Right lobe of liver (tissue), 4 donors: Measurements from ENCODE around the gene UBAC2.

Experiments
- POLR2A ChIP-seq: fragments of 450-650 bp; IDR thresholded peaks from one replicate; pipeline ENCODE4 v1.6.1; 2017; ENCODE audit warnings: antibody characterized with exemption, mild to moderate bottlenecking
- TF ChIP-seq, protein P1 (sequence below), 4 donors: fragments of 200-600 bp in 3 of 4; fragments of 450-650 bp in 1 of 4; IDR thresholded peaks; one replicate each; pipeline versions ENCODE4 v1.5.1 to v1.8.0; 2016 to 2022; ENCODE audit warnings: antibody characterized with exemption in 4 of 4, mild to moderate bottlenecking in 2 of 4
- donor health status: DM: no; HTN: no; CAD: no.
- donor health status: DM: no; HTN: no; CAD: no.
- donor health status: DM: no; HTN: yes; CAD: no.

GRCh38 chr13:99275093-99275469 lies 74.4 kb downstream of the UBAC2 start:
- TF ChIP-seq POLR2A: no peak
- TF ChIP-seq, protein P1, sequence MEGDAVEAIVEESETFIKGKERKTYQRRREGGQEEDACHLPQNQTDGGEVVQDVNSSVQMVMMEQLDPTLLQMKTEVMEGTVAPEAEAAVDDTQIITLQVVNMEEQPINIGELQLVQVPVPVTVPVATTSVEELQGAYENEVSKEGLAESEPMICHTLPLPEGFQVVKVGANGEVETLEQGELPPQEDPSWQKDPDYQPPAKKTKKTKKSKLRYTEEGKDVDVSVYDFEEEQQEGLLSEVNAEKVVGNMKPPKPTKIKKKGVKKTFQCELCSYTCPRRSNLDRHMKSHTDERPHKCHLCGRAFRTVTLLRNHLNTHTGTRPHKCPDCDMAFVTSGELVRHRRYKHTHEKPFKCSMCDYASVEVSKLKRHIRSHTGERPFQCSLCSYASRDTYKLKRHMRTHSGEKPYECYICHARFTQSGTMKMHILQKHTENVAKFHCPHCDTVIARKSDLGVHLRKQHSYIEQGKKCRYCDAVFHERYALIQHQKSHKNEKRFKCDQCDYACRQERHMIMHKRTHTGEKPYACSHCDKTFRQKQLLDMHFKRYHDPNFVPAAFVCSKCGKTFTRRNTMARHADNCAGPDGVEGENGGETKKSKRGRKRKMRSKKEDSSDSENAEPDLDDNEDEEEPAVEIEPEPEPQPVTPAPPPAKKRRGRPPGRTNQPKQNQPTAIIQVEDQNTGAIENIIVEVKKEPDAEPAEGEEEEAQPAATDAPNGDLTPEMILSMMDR (IDR thresholded peaks at IDR 0.05): no peak
